HL-60 (cell line): Measurements from ENCODE around the gene ANO6.

Source experiments
- CTCF ChIP-seq: IDR thresholded peaks from one replicate; pipeline ENCODE4 v1.5.1; 2011; ENCODE audit warnings: low read length, control low read depth, inconsistent platforms; ENCODE audit not compliant: insufficient read depth
- GABPA ChIP-seq: IDR thresholded peaks from 2 replicates; pipeline ENCODE4 v1.6.1; 2012; ENCODE audit warnings: low read depth
- POLR2AphosphoS5 ChIP-seq: IDR thresholded peaks from 2 replicates; pipeline ENCODE4 v1.6.1; 2012; ENCODE audit warnings: low read depth
- REST ChIP-seq: IDR thresholded peaks from 2 replicates; pipeline ENCODE4 v1.6.1; 2012; ENCODE audit warnings: low read depth; ENCODE audit not compliant: insufficient replicate concordance

- TF ChIP-seq CTCF, result no peak
- no peak for TF ChIP-seq REST
- no peak for TF ChIP-seq GABPA
- no peak for TF ChIP-seq POLR2AphosphoS5
Measured at GRCh38 chr12:45291518-45291917, 75.6 kb downstream of the ANO6 start.
